Ishikawa (cell line): ENCODE measurements around the gene RNF150.

ENCODE experiments used
- CEBPB ChIP-seq: IDR thresholded peaks from 2 replicates; pipeline ENCODE4 v1.6.1; 2012
- CREB1 ChIP-seq: IDR thresholded peaks from 2 replicates; pipeline ENCODE4 v1.6.1; 2012; ENCODE audit warnings: low read depth
- EGR1 ChIP-seq: IDR thresholded peaks from 2 replicates; pipeline ENCODE4 v1.6.1; 2012
- EP300 ChIP-seq: IDR thresholded peaks from 2 replicates; pipeline ENCODE4 v1.6.1; 2012; ENCODE audit warnings: borderline replicate concordance
- FOXM1 ChIP-seq: IDR thresholded peaks from 2 replicates; pipeline ENCODE4 v1.6.1; 2012; ENCODE audit warnings: low read depth, borderline replicate concordance
- MAX ChIP-seq: IDR thresholded peaks from 2 replicates; pipeline ENCODE4 v1.6.1; 2012
- NFIC ChIP-seq: IDR thresholded peaks from 2 replicates; pipeline ENCODE4 v1.6.1; 2012
- RAD21 ChIP-seq: IDR thresholded peaks from 2 replicates; pipeline ENCODE4 v1.6.1; 2012; ENCODE audit warnings: low read depth
- TAF1 ChIP-seq: IDR thresholded peaks from 2 replicates; pipeline ENCODE4 v1.6.1; 2012; ENCODE audit warnings: low read depth, mild to moderate bottlenecking
- TCF12 ChIP-seq: IDR thresholded peaks from 2 replicates; pipeline ENCODE4 v1.6.1; 2012; ENCODE audit warnings: low read depth
- TEAD4 ChIP-seq: IDR thresholded peaks from 2 replicates; pipeline ENCODE4 v1.6.1; 2012
- USF1 ChIP-seq: IDR thresholded peaks from 2 replicates; pipeline ENCODE4 v1.6.1; 2012
- YY1 ChIP-seq: IDR thresholded peaks from 2 replicates; pipeline ENCODE4 v1.6.1; 2012; ENCODE audit warnings: low read depth
- ZBTB7A ChIP-seq: IDR thresholded peaks from 2 replicates; pipeline ENCODE4 v1.6.1; 2012; ENCODE audit warnings: low read depth
- TF ChIP-seq, protein P1 (sequence below): IDR thresholded peaks from 2 replicates; pipeline ENCODE4 v1.6.1; 2012; ENCODE audit warnings: low read depth, mild to moderate bottlenecking

RNF150 gene

DNA sequence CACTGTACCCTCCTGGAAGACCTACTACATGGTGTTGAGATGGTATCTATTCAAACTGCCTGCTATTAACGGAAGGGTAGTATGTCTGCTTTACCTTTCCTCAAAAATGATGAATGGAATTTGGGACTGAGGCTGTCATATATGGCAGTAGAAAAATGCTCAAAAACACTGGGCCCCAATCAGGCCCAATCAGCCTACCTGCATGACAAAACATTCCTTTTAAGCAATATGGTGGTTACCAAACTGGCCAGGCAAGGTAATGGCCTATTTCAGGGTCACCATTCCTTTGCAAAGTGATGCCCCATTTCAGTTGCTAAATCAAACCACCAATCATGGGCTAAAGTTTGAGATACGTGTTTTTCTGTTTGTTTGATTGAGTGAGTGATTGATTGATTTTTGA is 14.9 kb downstream of the RNF150 start:
- TF ChIP-seq CREB1 (no peak), EP300 (no peak), MAX (no peak), EGR1 (no peak), TCF12 (no peak), YY1 (no peak), RAD21 (no peak), TAF1 (no peak)
- TF ChIP-seq, protein P1, sequence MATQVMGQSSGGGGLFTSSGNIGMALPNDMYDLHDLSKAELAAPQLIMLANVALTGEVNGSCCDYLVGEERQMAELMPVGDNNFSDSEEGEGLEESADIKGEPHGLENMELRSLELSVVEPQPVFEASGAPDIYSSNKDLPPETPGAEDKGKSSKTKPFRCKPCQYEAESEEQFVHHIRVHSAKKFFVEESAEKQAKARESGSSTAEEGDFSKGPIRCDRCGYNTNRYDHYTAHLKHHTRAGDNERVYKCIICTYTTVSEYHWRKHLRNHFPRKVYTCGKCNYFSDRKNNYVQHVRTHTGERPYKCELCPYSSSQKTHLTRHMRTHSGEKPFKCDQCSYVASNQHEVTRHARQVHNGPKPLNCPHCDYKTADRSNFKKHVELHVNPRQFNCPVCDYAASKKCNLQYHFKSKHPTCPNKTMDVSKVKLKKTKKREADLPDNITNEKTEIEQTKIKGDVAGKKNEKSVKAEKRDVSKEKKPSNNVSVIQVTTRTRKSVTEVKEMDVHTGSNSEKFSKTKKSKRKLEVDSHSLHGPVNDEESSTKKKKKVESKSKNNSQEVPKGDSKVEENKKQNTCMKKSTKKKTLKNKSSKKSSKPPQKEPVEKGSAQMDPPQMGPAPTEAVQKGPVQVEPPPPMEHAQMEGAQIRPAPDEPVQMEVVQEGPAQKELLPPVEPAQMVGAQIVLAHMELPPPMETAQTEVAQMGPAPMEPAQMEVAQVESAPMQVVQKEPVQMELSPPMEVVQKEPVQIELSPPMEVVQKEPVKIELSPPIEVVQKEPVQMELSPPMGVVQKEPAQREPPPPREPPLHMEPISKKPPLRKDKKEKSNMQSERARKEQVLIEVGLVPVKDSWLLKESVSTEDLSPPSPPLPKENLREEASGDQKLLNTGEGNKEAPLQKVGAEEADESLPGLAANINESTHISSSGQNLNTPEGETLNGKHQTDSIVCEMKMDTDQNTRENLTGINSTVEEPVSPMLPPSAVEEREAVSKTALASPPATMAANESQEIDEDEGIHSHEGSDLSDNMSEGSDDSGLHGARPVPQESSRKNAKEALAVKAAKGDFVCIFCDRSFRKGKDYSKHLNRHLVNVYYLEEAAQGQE = no peak

- TF ChIP-seq MAX = no peak
- no peak for TF ChIP-seq NFIC
- TF ChIP-seq RAD21 = no peak
- no peak for TF ChIP-seq USF1
- TF ChIP-seq EP300 = no peak
- TF ChIP-seq TAF1 = no peak
- no peak for TF ChIP-seq ZBTB7A
These were observed 15.3 kb downstream of the RNF150 start for GRCh38 chr4:141117935-141118334.

- no peak for TF ChIP-seq ZBTB7A
- no peak for TF ChIP-seq CEBPB
- no peak for TF ChIP-seq TCF12
- TF ChIP-seq EP300 = no peak
These were observed 23.3 kb downstream of the RNF150 start for GRCh38 chr4:141109983-141110382.

DNA sequence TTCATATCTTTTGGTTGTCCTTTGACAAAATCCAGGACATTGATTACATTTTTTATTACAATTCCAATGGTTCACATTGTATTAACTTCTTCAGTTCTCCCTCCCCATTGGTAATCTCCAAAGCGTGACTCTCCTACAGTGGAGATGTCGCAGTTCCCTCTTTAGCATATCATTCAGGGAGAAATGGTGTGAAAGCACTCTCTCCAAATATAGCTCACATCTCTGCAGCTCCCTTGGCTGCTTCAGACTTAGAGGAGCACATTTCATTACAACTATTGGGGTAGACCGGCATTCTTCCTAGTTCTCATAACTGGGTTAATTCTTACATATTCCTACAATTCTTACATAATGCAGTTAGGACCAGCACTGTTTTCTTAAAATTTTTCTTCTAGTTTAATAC is 25.3 kb downstream of the RNF150 start:
- TF ChIP-seq, protein P1 = no peak
- TF ChIP-seq YY1 (no peak), EP300 (no peak), NFIC (no peak), MAX (no peak), TEAD4 (no peak), ZBTB7A (no peak), USF1 (no peak), CREB1 (no peak), RAD21 (no peak), TAF1 (no peak)

- TF ChIP-seq CREB1 = no peak
- TF ChIP-seq, protein P1 = no peak
- no peak for TF ChIP-seq FOXM1
- no peak for TF ChIP-seq TCF12
- TF ChIP-seq NFIC = no peak
- no peak for TF ChIP-seq CEBPB
- TF ChIP-seq USF1 = no peak
- TF ChIP-seq YY1 = no peak
- no peak for TF ChIP-seq TEAD4
- no peak for TF ChIP-seq ZBTB7A
- TF ChIP-seq EP300 = no peak
- TF ChIP-seq RAD21 = no peak
- no peak for TF ChIP-seq EGR1
These were observed 30.9 kb downstream of the RNF150 start for GRCh38 chr4:141102367-141102766.
